Superior temporal gyrus (tissue), 1 donor: ENCODE measurements around the gene ZNF81.
"Not testable (repeated sequence)": the region's sequence is repeated elsewhere in the genome, so short reads cannot be mapped to it uniquely, and the experiment has no call there.

Source experiments
- DNase-seq: peaks from one replicate; pipeline ENCODE4 v3.0.0-alpha.2; 2016; ENCODE audit errors: extremely low spot score

Gene ZNF81

DNA sequence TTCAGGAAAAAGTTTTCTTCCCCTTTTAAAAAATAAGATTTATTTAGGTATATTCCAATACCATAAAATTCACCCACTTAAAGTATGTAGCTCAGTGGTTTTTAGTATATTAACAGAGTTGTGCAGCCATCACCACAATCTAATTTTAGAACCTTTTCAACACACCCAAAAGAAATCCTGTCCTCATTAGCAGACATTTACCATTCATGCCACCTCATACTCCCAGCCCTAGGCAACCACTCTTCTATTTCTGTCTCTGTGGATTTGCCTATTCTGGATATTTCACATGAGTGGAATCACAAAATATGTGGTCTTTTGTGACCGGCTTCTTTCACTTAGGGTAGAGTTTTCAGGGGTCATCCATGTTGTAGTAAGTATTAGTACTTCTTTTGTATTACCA, 7.4 kb downstream of the ZNF81 start:
- DNase-seq = no peak

DNA sequence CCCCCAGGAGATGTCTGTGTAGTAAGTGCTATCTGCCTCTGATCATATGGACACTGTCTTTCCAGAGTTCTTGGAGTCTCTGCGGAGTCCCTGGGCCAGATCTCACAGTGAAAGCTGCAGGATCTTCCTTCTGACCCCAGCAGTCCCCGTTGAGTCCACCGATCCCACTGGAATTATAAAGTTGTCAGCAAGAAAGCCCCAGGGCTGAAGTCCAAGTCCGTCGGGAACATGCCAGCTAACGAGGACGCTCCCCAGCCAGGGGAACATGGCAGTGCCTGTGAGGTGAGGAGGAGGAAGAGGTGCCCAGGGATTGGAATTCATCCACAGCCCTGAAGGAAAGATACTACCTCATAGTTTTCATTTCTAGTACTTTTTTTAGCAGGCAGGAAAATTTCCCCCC, 9.3 kb downstream of the ZNF81 start:
- no peak for DNase-seq

DNA sequence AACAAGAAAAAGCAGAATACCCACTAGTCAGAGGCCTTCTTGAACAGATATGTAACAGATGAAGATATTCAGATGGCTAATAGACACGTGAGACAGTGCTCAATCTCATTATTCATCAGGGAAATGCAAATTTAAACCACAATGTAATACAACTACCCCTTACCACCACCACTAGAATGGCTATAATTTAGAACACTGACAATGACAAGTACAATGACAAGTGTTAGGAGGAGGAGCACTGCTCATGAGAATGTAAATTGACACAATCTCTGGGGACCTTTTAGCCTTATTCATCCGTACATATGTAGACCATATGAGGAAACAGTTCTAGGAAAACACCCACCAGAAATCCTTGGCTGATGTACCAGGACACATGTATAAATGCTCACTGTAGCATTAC, 13.1 kb downstream of the ZNF81 start:
- no peak for DNase-seq

DNA sequence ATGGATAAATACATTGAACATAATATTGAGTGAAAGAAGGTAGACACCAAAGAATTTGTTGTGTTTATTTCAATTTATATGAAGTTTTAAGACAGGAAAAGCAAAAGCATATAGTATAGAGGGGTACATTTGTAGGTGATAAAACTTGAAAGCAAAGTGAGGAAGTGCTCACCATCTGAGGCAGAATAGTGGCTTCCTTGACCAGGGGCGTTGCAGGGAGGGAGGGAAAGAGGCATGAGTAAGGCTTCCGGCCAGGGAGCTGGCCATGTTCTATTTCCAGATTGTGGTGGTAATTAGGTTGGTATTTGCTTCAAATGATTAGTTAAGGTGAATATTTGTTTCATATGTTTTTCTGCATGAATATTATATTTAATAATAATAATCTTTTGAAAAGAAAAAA, 13.7 kb downstream of the ZNF81 start:
- not testable (repeated sequence) for DNase-seq

DNA sequence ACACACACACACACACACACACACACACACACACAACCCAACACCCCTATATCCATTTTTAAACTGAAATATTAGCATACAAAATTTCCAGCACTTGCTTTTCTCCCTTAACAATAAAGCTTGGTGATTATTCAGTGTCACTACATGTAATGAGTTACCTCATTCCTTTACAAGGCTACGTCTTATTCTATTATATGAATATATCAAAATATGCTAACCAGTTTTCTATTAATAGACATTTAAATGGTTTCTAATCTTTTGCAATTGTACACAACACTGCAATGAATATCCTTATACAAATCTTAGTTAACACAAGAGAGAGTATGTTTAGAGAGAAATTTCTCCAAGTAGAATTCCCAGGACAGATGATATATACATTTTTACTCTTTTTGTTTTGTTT, 14.2 kb downstream of the ZNF81 start:
- DNase-seq = no peak

DNA sequence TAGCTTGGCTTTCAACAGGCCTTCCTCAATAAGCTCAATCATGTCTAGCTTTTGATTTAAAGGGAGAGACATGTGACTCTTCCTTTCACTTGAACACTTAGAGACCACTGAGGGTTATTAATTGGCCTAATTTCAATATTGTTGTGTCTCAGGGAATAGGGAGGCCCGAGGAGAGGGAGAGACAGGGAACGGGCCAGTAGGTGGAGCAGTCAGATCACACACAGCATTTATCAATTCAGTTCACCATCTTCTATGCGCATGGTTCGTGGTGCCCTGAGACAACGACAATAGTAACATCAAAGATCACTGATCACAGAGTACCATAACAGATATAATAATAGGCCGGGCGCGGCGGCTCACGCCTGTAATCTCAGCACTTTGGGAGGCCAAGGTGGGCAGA, 17.8 kb downstream of the ZNF81 start:
- peak; percentile 31 for DNase-seq

DNA sequence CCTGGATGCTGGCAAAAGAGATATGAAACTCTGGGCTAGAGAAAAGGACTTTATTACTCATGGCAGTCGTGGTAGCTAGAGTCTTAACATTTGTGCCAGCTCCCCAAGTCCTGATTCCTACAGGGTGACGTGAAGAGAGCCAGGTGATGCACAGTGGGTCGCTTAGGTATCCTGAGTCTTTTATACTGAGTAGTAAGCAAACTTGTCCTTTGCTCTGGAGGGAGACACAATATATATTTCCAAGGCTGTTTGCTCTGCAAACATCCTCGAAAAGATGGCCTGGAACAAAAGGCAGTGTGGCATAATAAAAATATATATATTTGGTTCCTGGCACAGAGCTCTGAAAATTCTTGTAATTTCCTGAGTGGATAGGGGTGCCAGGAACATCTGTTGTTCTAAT, 23.0 kb downstream of the ZNF81 start:
- no peak for DNase-seq

DNA sequence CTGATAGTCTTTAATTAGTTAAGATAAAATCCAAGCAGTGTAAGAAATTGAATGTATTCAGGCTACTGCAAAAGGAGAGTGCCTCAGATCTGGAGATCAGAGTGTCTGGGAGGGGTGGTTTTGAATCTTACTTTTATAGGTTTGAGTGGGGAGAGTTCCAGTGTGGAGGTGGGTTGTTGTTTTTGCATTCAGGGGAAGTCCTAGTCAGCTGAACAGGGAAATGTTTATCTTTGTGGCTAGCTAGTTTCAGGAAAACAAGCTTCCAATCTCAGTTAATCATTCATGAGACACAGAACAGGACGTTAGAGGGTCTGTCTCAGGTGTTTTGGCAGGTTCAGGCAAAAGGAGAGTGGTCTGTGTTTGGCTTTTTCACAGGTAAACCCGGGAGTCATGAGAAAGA, 26.0 kb downstream of the ZNF81 start:
- DNase-seq = no peak

DNA sequence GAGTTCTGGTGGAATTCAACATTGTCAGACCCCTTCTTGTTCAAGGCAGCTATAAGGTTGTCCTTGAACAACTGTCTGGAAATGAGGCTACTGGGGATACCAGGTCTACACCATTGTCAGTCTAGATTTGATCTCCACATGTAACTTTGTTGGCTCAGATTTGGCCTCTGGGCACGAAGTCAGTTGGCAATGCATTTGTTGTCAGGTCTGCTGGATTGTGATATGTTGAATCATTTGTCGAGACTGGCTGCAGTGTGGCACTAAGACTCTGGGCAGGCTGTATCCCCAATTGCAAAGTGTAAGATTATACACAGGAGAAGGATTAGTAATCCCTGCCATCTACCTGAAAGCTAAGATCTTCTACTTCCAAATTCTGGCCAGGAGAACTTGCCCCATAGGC, 26.5 kb downstream of the ZNF81 start:
- no peak for DNase-seq

DNA sequence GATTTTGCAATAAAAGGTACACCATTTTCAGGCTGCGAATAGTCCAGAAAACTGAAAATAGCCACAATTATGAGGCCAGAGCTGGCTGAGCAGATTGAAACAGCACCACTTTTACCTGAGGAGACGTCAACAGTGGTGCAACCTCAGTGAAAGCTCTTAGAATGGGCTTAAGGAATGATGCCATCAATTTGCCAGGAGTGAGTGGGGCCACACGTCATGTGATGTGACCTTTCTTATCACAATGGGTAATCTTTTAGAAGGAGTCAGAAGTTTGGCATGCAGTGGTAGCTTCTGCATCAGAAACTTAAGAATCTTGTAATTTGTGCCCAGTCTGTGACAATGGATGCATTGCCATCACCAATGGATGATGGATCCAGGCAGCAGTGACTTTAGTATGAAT, 27.6 kb downstream of the ZNF81 start:
- DNase-seq = no peak

DNA sequence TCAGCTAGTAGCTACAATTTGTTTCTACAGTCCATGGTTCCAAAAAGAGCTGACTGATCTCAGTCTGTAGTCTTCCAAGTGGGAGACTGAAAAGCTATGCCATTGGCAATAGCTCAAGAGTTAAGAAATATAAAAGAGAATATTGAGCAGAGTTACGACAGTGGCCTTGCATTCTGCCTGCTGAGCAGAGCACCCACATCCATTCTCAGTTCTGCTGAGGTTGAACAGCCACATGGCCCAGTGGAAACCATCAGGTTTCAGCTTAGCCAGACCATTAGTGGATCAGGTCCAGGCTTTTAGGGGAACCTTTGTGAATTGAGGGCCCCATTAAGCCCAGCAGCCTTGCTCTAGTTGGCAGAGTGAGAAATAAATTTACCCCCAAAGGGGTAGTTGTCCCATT, 28.1 kb downstream of the ZNF81 start:
- DNase-seq = no peak

DNA sequence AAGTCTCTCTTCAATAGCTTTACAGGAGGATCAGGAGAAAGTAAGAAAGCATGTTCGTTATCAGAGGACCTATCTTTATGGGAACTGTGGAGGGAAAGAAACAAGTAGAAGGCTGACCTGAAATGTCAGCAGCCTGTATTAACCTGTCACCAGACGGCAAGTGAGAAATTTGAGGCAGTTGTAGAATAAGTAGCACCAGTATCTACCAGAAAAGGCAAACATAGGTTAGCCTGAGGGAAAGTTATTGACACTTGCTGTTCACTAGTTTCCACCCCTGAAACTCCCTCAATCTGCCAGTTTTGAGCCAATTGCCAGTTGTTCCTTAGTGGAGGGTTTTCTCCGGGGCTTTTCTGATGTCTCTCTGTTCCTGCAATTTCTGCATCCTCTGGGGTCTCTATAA, 36.4 kb downstream of the ZNF81 start:
- DNase-seq = no peak

DNA sequence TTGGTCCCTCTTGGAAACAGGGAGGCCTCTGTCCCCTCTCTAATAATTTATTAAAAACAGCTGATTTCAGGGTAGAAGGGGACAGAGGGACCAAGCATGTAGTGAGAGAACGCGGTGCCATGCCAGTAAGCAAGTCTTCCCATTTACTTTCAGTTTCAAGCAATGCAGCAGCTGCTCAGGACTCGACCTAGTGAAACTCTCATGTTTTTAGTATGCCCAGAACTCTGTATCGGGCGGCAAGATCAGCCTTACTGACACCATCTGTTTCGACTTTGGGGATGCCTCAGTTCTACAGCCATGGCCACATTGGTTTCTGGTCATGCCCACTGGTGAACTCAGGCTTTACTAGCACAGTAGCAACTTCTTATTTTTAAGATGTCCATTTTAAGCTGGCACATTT, 40.6 kb downstream of the ZNF81 start:
- no peak for DNase-seq

DNA sequence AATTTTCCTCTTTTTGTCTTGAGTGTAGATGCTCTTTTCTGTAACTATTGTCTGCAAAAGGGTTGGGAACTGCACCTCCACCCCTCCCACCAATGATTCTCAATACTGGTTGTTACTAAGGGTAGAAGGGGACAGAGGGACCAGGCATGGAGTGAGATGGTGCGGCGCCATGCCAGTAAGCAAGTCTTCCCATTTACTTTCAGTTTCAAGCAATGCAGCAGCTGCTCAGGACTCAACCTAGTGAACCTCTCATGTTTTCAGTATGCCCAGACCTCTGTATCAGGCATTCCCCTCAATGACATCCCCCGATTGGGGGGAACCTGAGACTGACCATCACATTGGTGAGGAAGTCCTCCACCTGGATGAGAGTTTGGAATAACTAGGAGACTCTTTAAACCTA, 41.5 kb downstream of the ZNF81 start:
- no peak for DNase-seq

DNA sequence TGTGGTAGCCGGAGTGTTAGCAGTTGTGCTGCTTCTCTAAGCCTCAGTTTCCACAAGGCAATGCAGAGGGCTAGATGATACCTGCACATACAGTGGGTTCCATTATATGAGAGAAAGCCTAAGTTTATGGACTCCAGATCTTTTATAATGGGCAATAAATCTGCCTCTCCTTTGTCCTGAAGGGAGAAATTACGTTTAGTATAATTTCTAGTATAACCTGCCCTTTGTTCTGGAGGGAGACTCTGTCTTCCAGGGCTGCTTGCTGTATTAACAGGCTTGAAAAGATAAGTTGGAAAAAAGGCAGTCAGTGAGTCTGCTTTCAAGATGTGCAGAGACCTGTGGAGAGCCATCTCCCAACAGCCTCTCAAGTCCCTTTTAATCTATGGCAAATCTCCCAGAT, 42.8 kb downstream of the ZNF81 start:
- no peak for DNase-seq

DNA sequence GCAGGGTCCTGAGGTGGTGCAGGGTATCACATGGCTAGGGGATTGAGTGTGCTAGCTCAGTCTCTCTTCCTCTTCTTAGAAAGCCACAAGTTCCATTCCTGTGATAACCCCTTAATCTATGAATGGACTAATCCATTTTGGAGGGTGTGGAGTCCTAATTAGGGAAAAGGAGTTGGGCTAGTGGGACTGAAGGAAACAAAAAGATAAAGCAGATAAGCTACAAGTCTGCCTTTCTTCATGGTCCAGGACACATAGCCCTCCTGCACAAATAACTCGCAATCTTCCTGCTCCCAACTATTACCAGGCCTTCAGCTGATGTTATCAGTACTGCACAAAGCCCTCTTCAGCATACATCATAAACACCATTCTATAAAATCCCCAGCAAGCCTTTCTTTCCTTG, 44.2 kb downstream of the ZNF81 start:
- DNase-seq = no peak

DNA sequence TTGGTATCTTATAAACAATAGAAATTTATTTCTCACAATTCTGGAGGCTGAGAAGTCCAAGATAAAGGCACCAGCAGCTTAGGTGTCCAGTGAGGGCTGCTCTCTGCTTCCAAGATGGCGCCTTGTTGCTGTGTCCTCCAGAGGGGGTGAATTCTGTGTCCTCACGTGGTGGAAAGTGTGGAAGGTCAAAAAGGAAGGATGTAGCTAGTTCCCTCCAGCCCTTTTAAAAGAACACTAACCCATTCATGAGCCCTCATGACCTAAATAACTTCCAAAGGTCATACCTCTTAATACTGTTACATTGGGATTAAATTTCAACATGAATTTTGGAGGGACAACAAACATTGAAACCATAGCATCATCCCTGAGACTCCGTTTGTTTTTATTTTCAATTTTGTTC, 48.8 kb downstream of the ZNF81 start:
- DNase-seq = no peak

DNA sequence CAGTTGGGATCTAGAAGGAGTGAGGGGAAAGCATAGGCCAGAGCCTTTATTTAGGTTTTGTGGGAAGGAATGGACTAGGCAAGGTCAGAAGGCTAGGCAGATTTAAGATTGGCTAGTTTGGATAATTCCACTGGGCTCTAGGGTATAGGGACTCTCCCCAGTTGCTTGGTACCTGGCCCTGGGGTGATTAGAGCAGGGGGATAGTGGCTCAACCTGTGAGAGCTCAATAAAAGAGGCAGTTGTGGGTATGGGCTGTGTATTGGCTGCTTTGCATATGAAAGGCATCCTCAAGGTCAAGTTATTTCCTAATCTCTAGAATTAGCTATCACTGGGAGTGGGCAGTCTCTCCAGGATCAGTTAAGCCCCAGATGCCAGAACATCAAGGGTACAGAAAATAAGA, 61.3 kb downstream of the ZNF81 start:
- DNase-seq = no peak

DNA sequence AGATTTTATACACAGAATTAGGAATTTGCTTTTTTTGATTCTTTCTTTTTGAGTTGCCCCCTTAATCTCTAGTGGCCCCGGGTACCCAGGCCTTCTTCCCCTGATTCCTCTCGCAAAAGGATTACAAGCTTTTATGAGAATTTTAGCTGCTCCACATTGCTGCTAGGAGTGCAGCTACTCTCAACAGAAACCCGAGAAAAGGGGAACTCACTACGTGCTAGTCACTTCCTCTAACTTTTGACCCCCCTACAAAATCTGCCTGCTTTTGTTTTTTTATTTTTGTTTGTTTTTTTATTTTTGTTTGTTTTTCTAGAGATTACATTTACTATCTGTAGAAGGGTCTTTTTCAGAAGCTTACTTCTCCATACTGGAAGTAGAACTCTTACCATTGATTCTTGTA, 64.1 kb downstream of the ZNF81 start:
- no peak for DNase-seq

DNA sequence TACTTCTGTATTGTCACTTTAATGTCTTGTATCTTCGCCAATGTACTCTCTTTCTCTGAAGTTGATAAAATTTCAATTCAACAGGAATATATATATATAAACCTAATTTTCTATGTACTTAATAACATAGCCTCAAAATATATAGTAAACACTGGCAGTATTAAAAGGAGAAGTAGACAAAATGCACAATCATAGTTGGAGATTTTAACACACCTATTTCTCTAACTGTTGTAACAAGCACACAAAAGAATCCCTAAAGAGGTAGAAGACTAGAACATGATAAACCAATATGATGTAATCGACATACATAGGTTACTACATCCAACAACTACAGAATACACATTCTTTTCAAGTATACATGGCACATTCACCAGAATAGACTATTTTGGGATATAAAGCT, 65.5 kb downstream of the ZNF81 start:
- DNase-seq = no peak

DNA sequence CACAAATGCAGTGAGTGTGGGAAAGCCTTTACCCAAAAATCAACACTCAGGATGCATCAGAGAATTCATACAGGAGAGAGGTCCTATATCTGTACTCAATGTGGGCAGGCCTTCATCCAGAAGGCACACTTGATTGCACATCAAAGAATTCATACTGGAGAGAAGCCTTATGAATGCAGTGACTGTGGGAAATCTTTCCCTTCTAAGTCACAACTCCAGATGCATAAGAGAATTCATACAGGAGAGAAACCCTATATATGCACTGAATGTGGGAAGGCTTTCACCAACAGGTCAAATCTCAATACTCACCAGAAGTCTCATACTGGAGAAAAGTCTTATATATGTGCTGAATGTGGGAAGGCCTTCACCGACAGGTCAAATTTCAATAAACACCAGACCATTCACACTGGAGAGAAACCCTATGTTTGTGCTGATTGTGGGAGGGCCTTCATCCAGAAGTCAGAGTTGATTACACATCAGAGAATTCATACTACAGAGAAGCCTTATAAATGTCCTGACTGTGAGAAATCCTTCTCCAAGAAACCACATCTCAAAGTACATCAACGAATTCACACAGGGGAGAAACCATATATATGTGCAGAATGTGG, 79.3 kb downstream of the ZNF81 start:
- no peak for DNase-seq

DNA sequence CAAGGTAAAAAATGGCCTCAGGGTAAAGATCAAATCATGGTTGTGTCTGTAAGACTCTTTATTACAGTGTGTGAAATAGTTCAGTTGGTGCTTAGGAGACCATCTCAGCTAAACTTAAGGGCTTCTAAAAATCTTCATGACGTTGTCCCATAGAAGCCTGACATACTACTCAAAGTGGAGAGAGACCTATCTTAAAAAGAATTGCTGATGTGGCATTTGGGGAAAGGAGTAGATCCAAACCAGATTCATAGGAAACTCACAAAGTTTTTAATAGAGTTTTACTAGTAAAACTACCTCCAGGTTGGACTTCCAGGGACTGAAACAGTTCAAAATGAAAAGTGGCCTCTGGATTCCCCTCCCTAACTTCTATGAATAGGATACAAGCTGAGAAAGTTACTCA, 81.6 kb downstream of the ZNF81 start:
- DNase-seq = no peak

DNA sequence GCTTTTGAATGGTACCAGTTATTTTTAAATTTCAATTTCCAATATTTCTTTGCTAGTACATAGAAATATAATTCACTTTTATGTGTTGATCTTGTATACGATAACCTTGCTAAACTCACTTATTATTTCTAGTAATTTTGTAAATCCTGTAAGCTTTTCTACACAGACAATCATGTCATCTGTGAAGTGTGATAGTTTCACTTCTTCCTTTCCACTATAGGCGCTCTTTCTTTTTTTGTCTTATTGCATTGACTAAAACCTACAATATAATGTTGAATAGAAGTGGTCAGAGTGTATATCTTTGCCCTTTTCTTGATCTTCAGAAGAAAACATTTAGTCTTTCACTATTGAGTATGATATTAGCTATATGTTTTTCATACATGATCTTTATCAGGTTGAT, 90.5 kb downstream of the ZNF81 start:
- DNase-seq = no peak

DNA sequence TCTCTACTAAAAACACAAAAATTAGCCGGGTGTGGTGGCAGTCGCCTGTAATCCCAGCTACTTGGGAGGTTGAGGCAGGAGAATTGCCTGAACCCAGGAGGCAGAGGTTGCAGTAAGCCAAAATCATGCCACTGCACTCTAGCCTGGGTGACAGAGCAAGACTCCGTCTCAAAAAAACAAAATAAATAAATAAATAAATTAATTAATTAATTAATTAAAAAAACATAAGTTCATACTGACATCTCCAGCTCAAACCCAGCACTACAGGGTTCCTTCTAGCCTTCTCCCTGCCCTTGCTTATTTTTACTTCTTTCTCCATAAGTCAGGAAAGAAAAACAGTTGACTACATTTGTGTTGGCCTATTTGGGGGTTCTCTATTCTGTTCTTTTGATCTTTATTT, 95.3 kb downstream of the ZNF81 start:
- DNase-seq = not testable (repeated sequence)

DNA sequence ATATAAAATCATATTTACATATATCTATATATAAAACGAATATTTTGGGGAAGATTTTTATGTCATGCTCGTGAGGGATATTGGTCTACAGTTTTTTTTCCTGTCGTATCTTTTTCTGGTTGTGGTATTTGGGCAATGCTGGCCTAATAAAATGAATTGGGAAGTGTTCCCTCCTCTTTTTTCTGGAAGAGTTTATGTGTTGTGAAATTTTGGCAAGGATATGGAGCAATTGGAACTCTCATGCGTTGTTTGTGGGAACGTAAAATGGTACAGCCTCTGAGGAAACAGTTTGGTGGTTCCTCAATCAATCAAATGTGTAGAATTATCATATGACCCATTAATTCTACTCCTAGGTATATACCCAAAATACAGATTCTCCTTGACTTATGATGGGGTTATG, 97.2 kb downstream of the ZNF81 start:
- DNase-seq = no peak
